Right ventricle myocardium superior (tissue), 1 donor: ENCODE measurements around the gene INO80. TPM values are rescaled to one million over a fixed set of nuclear protein-coding genes. Genes with fewer than 3 reads are reported as not detected.
A peak's percentile ranks its signal among the peaks of the same experiment; 100 is the strongest.

Source experiments
- ATAC-seq: fragments of 200-7000 bp; cut with Tn5 transposase; one replicate; pipeline ENCODE4 v1.9.1; 2020; ENCODE audit warnings: mild to moderate bottlenecking; ENCODE audit not compliant: poor library complexity
- DNase-seq: peaks from one replicate; pipeline ENCODE4 v3.0.0-alpha.2; 2020
- intact Hi-C: fragments of 100-400 bp; cut with DNase I; formaldehyde crosslinking; loops from one replicate; pipeline ENCODE4 v1.11.2; 2022
- total RNA-seq: library from RNA; stranded (reverse); fragmentation: NEBNext Ultra II Directional; extraction: Animal tissue kit (Norgen Biotek cat#: 25700); gene quantifications from one replicate; pipeline ENCODE4 v1.2.1, GENCODE V29; 2021
- donor health status: DM: no; HTN: yes; CAD: no; lungs with severe emphysema.

Gene INO80
- total RNA-seq, 1 donor from 2014 or later: 9.4 TPM

GRCh38 chr15:41060505-41060904, 55.6 kb downstream of the INO80 start:
- ATAC-seq: no peak
- intact Hi-C loops: no loop called here

GRCh38 chr15:41056810-41057209, 59.3 kb downstream of the INO80 start:
- no peak for ATAC-seq
- intact Hi-C loops: no loop called here
- DNase-seq: no peak

More at GRCh38 chr15:41060505-41060904, 55.6 kb downstream of the INO80 start:
- no peak for DNase-seq

- no peak for ATAC-seq
Observed at GRCh38 chr15:41055706-41056105, 60.4 kb downstream of the INO80 start.

GRCh38 chr15:41051139-41051538, 64.9 kb downstream of the INO80 start:
- DNase-seq: no peak
- intact Hi-C loops: no loop called here
- ATAC-seq: no peak

More at GRCh38 chr15:41055706-41056105, 60.4 kb downstream of the INO80 start:
- no peak for DNase-seq
- intact Hi-C loops: no loop called here

GRCh38 chr15:41048852-41049251, 67.2 kb downstream of the INO80 start:
- no peak for DNase-seq
- intact Hi-C loops: no loop called here
- no peak for ATAC-seq

GRCh38 chr15:41048397-41048796, 67.7 kb downstream of the INO80 start:
- no peak for DNase-seq
- no peak for ATAC-seq
- intact Hi-C loops: no loop called here

GRCh38 chr15:41047474-41047873, 68.6 kb downstream of the INO80 start:
- ATAC-seq (no peak), DNase-seq (no peak)
- intact Hi-C loops: no loop called here

- ATAC-seq (peak; percentile 45), DNase-seq (no peak)
- intact Hi-C loops: no loop called here
Observed at GRCh38 chr15:41043276-41043951, 72.7 kb downstream of the INO80 start.

- intact Hi-C loops: no loop called here
- ATAC-seq: no peak
- DNase-seq: no peak
Observed at GRCh38 chr15:41042851-41043250, 73.2 kb downstream of the INO80 start.

GRCh38 chr15:41039121-41039520, 77.0 kb downstream of the INO80 start:
- DNase-seq (no peak), ATAC-seq (no peak)
- intact Hi-C loops: no loop called here

- ATAC-seq (no peak), DNase-seq (no peak)
- intact Hi-C loops: no loop called here
Observed at GRCh38 chr15:41032079-41032328, 84.1 kb downstream of the INO80 start.

- intact Hi-C loops: no loop called here
- DNase-seq (no peak), ATAC-seq (no peak)
Observed at GRCh38 chr15:41031232-41032078, 84.6 kb downstream of the INO80 start.

- intact Hi-C loops: no loop called here
- ATAC-seq (no peak), DNase-seq (no peak)
Observed at GRCh38 chr15:41028853-41029252, 87.2 kb downstream of the INO80 start.

GRCh38 chr15:41025393-41025792, 90.7 kb downstream of the INO80 start:
- intact Hi-C loops: no loop called here
- no peak for DNase-seq
- ATAC-seq: no peak

GRCh38 chr15:41024885-41025284, 91.2 kb downstream of the INO80 start:
- intact Hi-C loops: loop anchor here (5.0 kb wide), 1 partner anchor 83 kb away; no protein-coding TSS in a partner anchor
- no peak for DNase-seq
- ATAC-seq: no peak

GRCh38 chr15:41024131-41024530, 91.9 kb downstream of the INO80 start:
- no peak for ATAC-seq
- DNase-seq: no peak
- intact Hi-C loops: loop anchor here (5.0 kb wide), 1 partner anchor 82 kb away; no protein-coding TSS in a partner anchor

GRCh38 chr15:41022487-41023090, 93.5 kb downstream of the INO80 start:
- intact Hi-C loops: loop anchor here (2.0 to 5.0 kb wide), 2 partner anchors 80 to 116 kb away; no protein-coding TSS in a partner anchor
- ATAC-seq (peak; percentile 65), DNase-seq (no peak)

GRCh38 chr15:41020829-41021228, 95.3 kb downstream of the INO80 start:
- no peak for ATAC-seq
- DNase-seq: no peak
- intact Hi-C loops: loop anchor here (5.0 kb wide), 1 partner anchor 79 kb away; no protein-coding TSS in a partner anchor

- intact Hi-C loops: loop anchor here (5.0 kb wide), 1 partner anchor 78 kb away; no protein-coding TSS in a partner anchor
- DNase-seq (no peak), ATAC-seq (no peak)
Observed at GRCh38 chr15:41020311-41020710, 95.8 kb downstream of the INO80 start.

- DNase-seq (no peak), ATAC-seq (no peak)
- intact Hi-C loops: no loop called here
Observed at GRCh38 chr15:41019174-41019573, 96.9 kb downstream of the INO80 start.
